Suprapubic skin (tissue), 4 donors: ENCODE results near the gene ISM1. TPM values are rescaled to one million over a fixed set of nuclear protein-coding genes. Genes with fewer than 3 reads are reported as not detected.

Source experiments
- DNase-seq, 2 donors: peaks; one replicate each; pipeline ENCODE4 v3.0.0-alpha.2; 2019; ENCODE audit warnings: low spot score in 2 of 2
- H3K27ac ChIP-seq: fragments of 200-600 bp; sonication (generic); one replicate; pipeline ENCODE4 v1.5.1; 2019
- H3K27me3 ChIP-seq: fragments of 200-600 bp; sonication (generic); one replicate; pipeline ENCODE4 v1.5.1; 2019
- H3K36me3 ChIP-seq: fragments of 200-600 bp; sonication (generic); one replicate; pipeline ENCODE4 v1.5.1; 2019
- H3K4me1 ChIP-seq: fragments of 200-600 bp; sonication (generic); one replicate; pipeline ENCODE4 v1.5.1; 2019
- H3K4me3 ChIP-seq: fragments of 200-600 bp; sonication (generic); one replicate; pipeline ENCODE4 v1.5.1; 2019; ENCODE audit warnings: mild to moderate bottlenecking
- H3K9me3 ChIP-seq: fragments of 200-600 bp; sonication (generic); one replicate; pipeline ENCODE4 v1.5.1; 2019
- EP300 ChIP-seq: sonication (generic); formaldehyde crosslinking; IDR thresholded peaks from one replicate; pipeline ENCODE4 v1.6.1; 2017; ENCODE audit warnings: antibody characterized with exemption
- POLR2A ChIP-seq, 2 donors: fragments of 450-650 bp; IDR thresholded peaks; one replicate each; pipeline ENCODE4 v1.6.1; 2017; ENCODE audit warnings: antibody characterized with exemption in 2 of 2, mild to moderate bottlenecking in 2 of 2, moderate library complexity in 2 of 2
- POLR2AphosphoS5 ChIP-seq, 3 donors: sonication (generic); formaldehyde crosslinking; IDR thresholded peaks; one replicate each; pipeline ENCODE4 v1.6.1; 2017; ENCODE audit warnings: antibody characterized with exemption in 3 of 3
- WGBS: methylation state at CpG from one replicate; pipeline ENCODE4 v1.1.5; 2018; 5-methylcytosine and 5-hydroxymethylcytosine counted together
- total RNA-seq, 4 donors: library from RNA; depleted of rRNA; stranded (reverse); fragments of >200 nt; gene quantifications; one replicate each; pipeline ENCODE4 v1.1.0, GENCODE V29; 2016
- TF ChIP-seq, protein P1 (sequence below), 2 donors: fragments of 200-600 bp in 1 of 2; fragments of 450-650 bp in 1 of 2; sonication (generic) in 1 of 2; IDR thresholded peaks; one replicate each; pipeline ENCODE4 v1.5.1; 2016 to 2019; ENCODE audit warnings: antibody characterized with exemption in 2 of 2, mild to moderate bottlenecking in 1 of 2, moderate library complexity in 1 of 2

The ISM1 gene
- total RNA-seq, 4 donors from 2014 or later: 9.0 to 21.8 (median 12.9) TPM

DNA sequence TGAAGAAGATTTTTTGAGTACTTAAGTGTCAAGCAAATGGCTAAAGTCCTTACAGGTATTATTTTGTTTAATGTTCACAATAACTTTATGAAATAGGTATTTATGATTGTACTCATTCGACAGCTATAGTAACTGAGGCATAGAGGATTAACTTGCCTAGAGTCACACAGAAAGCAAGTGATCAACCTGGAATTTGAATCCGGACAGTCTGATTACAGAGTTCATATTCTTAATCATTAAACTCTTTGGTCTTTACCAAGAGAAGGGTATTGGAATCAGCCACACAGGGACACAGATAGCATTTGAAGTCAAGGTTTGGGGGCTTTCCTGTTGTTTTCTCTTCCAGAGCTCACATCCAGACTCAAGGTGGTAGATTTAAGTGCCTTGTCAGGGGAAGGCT, 69.7 kb downstream of the ISM1 start:
- TF ChIP-seq POLR2A (IDR thresholded peaks at IDR 0.05) (no peak), EP300 (no peak), POLR2AphosphoS5 (IDR thresholded peaks at IDR 0.05) (no peak)
- TF ChIP-seq, protein P1, sequence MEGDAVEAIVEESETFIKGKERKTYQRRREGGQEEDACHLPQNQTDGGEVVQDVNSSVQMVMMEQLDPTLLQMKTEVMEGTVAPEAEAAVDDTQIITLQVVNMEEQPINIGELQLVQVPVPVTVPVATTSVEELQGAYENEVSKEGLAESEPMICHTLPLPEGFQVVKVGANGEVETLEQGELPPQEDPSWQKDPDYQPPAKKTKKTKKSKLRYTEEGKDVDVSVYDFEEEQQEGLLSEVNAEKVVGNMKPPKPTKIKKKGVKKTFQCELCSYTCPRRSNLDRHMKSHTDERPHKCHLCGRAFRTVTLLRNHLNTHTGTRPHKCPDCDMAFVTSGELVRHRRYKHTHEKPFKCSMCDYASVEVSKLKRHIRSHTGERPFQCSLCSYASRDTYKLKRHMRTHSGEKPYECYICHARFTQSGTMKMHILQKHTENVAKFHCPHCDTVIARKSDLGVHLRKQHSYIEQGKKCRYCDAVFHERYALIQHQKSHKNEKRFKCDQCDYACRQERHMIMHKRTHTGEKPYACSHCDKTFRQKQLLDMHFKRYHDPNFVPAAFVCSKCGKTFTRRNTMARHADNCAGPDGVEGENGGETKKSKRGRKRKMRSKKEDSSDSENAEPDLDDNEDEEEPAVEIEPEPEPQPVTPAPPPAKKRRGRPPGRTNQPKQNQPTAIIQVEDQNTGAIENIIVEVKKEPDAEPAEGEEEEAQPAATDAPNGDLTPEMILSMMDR (IDR thresholded peaks at IDR 0.05): no peak
- WGBS: 96% methylated on average over 2 of the region's 2 CpGs
- Histone ChIP-seq H3K27me3 (no peaks in the 10 kb centered on the region), H3K4me1 (peaks cover 13% of the 10 kb centered on the region), H3K4me3 (no peak overlapping the region), H3K36me3 (peaks cover 8% of the 10 kb centered on the region), H3K9me3 (no peaks in the 10 kb centered on the region), H3K27ac (no peak overlapping the region)
- DNase-seq: no peak

DNA sequence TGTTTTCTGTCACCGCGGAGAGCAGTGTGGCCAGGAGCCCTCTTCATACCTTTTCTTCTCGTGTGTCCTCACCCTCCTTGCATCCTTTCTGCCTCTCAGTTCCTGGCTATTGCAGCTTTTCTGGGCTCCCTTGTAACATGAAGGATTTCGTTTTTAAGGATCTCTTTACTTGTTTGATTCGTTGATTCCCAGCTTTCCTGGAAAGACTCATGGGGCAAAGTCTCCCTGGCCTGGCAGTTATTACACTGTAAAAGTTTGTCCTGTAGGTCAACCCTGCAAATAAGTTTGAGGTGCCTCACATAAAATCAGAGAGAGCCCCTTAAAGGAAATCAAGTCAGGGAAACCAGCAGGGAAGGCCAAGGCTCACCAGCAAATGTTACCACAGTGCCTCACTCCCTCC, 70.1 kb downstream of the ISM1 start:
- WGBS: 87% methylated on average over 5 of the region's 5 CpGs
- no peaks in the 10 kb centered on the region for H3K9me3 ChIP-seq
- peaks cover 8% of the 10 kb centered on the region for H3K4me1 ChIP-seq
- TF ChIP-seq, protein P1 (IDR thresholded peaks at IDR 0.05): no peak
- TF ChIP-seq POLR2AphosphoS5 (IDR thresholded peaks at IDR 0.05) (no peak), POLR2A (IDR thresholded peaks at IDR 0.05) (no peak)
- H3K4me3 ChIP-seq: no peak overlapping the region
- no peak overlapping the region for H3K27ac ChIP-seq
- H3K36me3 ChIP-seq: peaks cover 8% of the 10 kb centered on the region
- no peak for DNase-seq
- H3K27me3 ChIP-seq: no peaks in the 10 kb centered on the region

DNA sequence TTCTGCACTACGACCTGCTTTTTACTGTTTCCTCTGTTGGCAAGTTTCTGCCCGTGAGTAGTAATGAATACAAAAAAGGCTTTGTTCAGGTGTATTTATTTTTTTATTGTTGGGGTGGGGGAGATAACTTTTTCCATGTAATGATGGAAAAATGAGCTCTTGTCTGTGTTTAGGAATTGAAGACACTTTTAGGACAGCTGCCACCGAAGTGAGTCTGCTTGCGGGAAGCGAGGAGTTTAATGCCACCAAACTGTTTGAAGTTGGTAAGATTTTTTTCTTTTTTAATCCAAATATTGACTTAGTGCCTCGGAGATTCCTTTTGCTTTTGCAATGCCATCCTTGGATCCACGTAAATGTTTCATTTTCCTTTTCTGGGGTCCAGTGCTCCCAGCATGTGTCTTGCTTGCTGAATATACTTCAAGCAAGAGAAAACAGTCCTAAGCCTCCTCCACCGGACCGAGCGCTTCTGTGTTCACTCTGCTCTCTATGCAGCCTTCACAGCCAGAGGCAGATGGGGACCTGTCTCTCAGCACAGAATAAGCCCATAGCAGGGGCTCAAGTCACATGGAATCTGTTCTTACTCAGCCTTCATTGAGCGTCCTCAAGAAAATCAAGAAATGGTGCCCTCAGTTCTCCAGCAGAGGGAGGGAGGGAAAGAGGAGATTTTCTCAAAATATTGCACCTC, 71.3 kb downstream of the ISM1 start:
- TF ChIP-seq EP300 (no peak), POLR2A (IDR thresholded peaks at IDR 0.05) (no peak), POLR2AphosphoS5 (IDR thresholded peaks at IDR 0.05) (no peak)
- TF ChIP-seq, protein P1 (IDR thresholded peaks at IDR 0.05): no peak
- Histone ChIP-seq H3K9me3 (no peaks in the 10 kb centered on the region), H3K27me3 (no peaks in the 10 kb centered on the region), H3K27ac (no peak overlapping the region), H3K4me3 (no peak overlapping the region), H3K36me3 (peaks cover 8% of the 10 kb centered on the region), H3K4me1 (peaks cover 2% of the 10 kb centered on the region)
- WGBS: 85% methylated on average over 11 of the region's 11 CpGs
- no peak for DNase-seq

DNA sequence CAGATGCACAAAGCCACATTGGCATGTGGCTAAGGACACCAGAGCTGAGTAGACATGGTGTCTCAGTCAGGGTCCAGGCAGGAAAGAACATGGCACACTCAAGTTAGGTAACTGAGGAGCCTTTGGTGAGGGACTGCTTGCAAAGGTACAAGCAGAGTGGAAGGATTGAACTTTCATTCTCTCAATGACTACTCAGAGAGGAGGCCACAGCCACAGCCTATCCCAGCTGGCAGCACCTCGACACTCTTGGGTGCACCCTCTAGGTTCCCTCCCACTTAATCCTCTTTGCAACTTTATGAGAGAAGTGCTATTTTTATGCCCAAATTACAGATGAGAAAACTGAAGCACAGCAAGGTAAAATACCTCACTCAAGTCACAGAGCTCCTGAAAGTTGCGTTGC, 73.4 kb downstream of the ISM1 start:
- no peak overlapping the region for H3K4me3 ChIP-seq
- 79% methylated on average over 2 of the region's 2 CpGs for WGBS
- no peak overlapping the region for H3K27ac ChIP-seq
- TF ChIP-seq POLR2AphosphoS5 (IDR thresholded peaks at IDR 0.05): no peak
- TF ChIP-seq, protein P1 (IDR thresholded peaks at IDR 0.05): no peak
- no peak for TF ChIP-seq POLR2A (IDR thresholded peaks at IDR 0.05)
- no peak for TF ChIP-seq EP300
- H3K27me3 ChIP-seq: no peaks in the 10 kb centered on the region
- DNase-seq: no peak
- no peaks in the 10 kb centered on the region for H3K9me3 ChIP-seq
- H3K4me1 ChIP-seq: no peaks in the 10 kb centered on the region
- H3K36me3 ChIP-seq: peaks cover 9% of the 10 kb centered on the region

DNA sequence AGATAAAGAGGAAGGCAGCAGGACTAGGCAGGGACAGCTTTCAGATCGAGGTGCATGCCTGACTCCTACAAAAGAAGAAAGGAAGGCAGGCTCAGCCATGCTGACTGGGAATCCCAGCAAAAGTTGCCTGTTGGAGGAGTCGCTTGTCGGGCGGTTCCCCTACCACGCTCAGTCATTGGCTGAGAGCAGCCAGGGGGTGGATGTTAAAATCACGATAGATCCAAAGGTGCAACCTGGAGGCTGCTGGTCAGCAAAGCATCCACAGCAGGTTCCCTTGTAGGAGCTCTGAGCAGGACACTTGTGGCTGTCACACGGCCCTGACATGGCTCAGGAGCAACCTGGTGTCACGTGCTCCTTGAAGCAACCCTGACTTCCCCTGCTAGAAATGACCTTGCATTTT, 74.6 kb downstream of the ISM1 start:
- Histone ChIP-seq H3K4me1 (no peaks in the 10 kb centered on the region), H3K27me3 (no peaks in the 10 kb centered on the region), H3K27ac (no peak overlapping the region), H3K36me3 (peaks cover 9% of the 10 kb centered on the region), H3K4me3 (no peak overlapping the region), H3K9me3 (no peaks in the 10 kb centered on the region)
- no peak for DNase-seq
- TF ChIP-seq, protein P1 (IDR thresholded peaks at IDR 0.05): no peak
- TF ChIP-seq EP300 (no peak), POLR2A (IDR thresholded peaks at IDR 0.05) (no peak)
- 81% methylated on average over 8 of the region's 8 CpGs for WGBS
